HG03108 (cell line): ENCODE data around the gene POLA1.

Experiments used
- ATAC-seq: cut with Tn5 transposase; IDR thresholded peaks from one replicate; pipeline ENCODE4 v1.9.1; 2021; ENCODE audit warnings: moderate library complexity; ENCODE audit not compliant: unreplicated experiment

The POLA1 gene

DNA sequence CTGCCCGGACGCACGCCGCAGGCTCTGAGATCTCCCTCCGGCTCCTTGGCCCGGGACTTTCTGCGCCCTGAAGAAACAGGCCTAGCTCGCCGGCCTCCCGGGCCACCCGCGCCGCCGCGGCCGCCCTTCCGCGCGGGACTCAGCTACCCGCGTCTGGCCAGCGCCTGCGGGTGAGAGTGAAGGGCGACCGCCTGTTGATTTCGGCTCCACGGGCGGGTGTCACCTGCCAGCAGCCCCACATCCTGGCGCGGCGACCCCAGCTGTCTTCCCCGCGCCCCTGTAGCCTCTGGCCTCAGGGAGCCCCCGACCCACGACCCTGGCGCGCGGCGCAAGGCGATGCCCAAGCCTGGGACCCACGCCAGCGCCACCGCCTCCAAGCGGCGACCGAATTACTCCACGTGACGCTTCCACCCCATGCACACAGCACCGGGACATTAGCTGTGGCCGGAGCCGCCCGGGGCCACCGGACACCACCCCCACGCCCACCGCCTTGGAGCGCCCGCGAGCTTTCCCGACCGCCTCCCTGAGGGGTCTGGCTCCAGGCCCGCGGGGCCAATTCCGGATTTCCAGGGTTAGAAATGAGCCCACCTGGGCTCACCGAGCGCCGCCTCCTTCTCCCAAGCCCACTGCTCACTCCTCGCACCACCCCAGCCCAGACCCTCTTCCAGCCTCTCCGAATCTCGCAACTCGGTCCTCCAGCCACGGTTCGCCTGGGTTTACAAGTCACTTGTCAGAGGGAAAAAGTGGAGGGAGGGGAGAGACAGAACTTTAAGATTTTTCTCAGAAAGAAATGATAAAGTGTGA, 311.9 kb downstream of the POLA1 start:
- no peak for ATAC-seq

DNA sequence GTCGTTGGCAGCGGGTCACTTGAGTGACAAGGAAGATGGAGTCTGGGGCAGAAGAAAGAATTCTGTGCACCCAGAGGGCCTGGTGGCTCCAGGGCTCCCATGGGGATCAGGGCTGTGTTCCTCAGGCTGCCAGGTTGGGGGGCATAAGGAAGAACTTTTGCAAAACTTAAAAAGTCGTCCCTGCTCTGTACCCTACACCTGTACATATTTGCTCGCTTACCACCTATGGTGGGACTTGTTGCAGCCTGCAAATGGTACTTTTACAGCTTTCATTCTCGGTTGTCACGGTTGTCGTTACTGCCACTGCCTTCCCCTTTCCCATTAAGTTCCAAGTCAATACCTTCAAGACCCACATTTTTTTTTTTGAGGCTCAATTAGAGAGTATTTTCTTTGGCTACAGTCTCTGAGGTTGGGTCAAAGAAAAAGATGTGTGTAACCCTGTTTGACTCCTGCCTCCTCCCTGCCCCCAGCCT, 312.9 kb downstream of the POLA1 start:
- no peak for ATAC-seq

DNA sequence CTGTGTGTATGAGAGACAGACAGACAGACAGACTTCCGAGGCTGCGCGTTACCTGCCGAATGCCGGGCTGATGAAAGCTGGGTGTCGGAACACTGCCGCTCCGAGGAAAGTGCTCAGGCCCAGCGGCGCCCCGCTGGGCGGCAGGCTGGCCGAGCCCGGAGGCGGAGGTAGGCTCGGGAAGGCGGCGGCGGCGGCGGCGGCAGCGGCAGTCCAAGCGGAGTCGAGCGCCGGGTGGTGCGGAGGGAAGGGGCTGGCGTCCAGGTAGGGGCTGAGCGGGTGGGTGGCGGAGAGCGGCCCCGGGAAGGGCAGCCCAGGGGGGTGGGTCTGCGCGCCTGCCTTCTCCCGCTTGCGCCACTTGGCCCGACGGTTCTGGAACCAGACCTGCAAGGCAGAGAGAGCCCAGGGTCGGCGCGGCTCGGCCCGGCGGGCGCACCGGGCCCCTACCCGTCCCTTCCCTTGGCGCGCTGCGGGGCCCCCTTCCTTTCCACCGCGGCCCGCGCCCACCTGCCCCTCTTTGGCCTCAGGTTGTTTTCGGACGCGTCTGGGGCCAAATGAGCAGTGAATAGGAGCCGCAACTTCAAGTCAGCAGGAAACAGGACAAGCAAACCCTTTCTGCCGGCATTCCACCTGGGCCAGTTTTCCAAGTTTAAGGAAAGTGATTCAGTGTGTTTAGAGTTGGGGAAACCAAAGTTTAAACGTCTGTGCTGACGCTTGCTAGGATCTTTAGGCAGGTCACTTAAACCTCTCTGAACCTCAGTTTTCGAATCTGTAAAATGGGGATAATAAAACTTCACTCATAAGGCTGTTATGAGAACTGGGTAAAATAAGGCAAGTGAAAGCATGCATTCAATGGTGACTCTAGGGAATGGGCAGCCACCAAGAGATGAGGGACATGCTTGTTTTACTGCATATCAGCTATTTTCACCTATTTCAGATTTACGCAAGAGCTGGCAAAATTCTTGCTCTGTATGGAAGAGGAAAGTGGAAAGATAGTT, 313.6 kb downstream of the POLA1 start:
- ATAC-seq = no peak

DNA sequence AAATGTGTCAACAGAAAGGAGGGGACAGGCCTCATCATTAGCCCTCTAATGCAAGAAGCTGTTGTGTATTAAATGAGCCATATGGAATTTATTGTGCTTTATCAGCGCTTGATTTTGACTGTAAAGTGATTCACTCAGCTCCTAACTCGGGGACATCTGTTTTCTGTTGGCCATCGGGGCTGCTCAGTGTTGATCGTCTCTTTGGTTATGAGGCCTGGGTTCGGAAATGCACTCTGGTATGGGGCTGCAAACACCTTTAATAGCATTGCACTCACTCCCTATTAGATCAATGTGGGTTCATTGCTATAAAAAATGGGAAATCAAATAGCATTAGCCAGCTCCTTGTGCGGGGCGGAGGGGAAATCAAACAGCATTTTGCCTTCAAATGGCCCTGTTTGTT, 315.7 kb downstream of the POLA1 start:
- ATAC-seq = no peak

DNA sequence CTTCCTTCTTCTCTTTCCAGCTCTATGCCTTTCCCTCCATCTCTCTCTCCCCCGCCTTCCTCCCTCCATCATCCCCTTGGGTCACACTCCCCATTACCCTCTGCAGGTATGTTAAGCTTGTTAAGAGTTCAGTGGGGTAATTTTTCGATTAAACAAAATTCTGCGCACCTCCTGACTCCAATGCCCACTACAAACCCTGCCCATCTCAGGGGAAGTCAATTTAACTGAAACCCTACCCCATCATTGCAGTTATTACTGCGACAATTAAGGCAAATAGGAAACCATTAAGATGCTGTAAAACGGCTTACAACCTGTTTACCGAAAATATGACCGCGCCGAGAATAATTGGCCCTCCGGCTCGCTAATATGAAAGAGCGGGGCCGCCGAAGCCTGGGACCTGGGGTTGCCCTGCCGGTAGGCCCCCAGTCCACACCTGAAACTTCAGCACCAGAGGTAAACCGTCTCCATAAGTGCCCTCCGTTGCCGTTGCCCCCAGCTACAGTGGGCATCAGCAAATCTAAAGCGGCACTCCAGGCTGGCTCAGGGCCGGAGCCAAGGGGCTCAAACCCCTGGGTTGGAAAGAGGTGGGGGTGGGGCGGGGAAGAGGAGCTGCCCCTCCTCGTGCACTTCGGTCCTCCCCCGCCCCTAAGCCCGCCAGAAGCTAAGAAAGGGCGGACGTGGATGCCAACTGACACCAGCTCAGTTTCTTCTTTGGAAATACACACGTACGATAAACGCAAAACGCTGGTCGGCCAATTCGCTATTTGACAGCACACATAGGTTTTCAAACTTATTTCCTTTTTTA, 317.3 kb downstream of the POLA1 start:
- ATAC-seq = no peak

DNA sequence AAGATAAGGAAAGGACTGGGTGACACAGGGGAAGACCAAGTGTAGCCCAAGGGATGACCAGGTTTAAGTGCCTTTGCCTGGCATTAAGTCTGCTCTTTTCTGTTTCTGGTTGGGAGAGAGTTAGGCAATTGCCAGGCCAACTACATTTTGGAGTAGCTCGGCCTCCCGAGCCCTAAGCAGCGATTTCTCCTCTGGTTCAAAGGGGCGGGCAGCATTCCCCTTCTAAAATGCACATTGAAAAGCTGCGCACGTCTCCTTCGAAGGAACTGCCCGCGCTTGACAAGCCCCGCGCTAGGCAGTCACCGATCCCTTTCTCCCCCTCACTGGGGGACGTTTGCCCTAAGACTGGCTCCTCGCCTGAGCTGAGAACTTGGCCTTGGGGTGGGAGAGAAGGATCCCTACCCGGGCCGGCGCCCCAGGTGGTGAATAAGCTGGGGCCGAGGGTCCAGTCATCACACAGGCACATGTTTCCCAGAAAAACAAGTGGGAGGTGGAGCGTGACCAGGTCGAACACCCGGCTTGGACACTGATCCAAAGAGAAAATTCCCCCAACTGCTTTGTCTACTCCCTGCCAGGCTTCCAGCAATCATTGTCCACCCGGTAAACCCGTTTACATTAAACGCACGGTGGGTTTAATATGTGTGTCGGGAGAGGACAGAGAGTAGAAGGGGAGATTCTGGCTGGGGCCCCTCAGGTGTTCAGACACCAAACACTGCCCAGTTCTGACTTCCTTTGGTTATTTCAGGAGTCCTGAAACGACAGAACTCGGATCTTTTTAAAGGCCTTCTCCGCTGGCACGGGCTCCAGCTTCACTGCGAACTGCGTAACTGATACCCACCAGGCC, 318.1 kb downstream of the POLA1 start:
- no peak for ATAC-seq

DNA sequence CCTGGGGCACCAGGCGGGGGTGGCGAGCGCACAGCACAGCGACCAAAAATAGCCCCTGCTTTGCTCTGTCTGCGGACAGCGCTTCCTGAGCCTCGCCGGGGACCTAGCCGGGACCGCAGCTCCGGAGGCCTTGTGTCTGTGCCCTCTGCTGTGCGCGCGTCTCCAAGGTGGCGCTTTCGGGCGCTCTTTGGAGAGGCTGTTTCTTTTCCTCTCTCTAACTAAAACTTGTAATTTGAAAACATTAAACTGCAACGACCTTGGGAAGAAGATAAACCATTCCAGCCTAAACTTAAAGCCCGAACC, 318.7 kb downstream of the POLA1 start:
- ATAC-seq = no peak

DNA sequence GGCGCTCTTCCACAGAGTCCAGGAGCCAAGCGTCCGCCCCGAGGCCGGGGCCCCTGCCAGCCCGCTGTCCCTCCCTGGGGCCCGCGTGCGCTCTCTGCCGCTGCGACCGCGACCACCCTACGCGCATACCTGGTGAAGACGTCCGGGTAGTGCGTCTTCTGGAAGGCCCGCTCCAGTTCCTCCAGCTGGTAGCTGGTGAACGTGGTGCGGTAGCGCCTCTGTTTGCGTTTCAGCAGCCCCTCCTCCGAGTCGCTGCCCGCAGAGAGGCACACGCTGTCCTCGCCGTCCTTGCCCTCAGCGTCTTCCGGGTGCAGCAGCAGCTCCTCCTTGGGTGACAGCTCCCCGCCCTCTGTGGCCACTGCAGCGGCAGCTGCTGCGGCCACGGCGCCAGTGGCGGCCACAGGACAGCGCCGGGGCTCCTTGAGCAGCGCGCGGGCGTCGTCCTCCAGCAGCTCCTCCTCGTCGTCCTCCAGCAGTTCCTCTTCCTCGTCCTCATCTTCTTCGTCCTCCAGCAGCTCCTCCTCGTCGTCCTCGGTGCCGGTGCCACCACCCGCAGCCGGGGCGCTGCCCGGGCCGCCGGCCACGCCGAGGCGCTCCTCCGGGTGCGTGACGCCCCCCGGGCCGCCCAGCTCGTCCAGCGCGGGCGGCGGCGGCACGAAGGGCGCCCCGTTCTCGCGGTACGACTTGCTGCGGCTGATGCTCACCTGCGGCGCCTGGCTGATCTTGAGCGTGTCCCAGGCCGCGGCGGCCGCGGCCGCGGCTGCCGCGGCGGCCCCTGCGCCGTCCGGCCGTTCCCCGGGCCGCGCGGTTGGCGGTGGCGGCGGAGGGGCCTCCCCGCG, 319.3 kb downstream of the POLA1 start:
- ATAC-seq = no peak

DNA sequence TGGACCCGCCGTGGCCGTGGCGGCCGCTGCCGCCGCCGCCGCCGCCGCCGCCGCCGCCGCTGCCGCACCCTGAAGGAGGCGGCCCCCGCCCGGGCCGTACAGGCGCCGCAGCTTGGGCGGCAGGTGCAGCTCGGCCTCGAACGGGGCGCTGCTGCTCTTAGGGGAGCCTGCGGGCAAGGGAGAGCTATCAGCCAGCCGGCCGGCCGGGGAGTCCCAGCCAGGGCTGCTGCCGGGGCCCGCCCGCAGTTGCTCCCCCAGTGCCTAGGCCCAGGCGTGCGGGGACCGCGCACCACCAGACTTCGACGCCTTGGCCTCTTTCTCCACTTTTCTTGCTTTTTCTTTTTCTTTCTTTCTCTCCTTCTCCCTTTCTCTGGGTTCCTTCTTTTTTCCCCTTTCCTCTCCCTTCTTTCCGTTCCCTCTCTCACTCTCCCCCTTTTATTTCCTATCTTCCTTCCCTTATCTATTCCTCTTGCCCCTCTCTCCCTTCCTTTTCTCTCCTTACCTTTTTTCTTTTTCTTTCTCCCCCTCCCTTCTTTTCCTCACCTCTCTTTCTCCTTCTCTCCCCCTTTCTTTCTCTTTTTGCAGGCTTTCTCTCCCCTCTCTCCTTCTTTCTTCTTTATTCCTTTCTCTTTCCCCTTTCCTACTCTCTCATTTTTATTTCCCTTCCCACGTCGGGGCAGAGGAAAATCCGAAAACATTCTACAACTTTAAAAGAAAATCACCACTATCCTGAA, 320.1 kb downstream of the POLA1 start:
- no peak for ATAC-seq

DNA sequence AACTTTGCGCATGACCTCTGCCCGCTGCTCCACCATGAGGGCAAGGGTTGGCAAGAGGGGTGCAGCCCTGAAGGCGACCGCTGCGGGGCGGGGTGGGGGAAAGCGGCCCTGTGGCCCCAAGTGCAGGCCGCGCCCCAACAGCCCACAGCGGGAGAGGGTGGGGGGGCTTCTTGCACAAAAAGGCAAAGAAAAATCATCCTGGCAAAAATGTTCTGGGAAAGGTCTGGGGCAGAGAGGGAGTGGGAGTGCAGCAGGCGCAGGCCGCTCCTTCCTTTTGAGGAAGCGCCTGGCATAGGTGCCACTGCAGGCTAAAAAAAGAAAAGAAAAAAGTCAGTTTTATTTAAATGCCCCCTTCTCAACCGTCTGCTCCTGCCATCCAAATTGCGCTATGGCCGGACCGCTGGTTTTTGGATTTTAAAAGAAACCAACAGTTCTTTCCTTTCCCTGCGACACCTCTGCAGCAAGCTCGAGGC, 320.7 kb downstream of the POLA1 start:
- ATAC-seq = no peak

DNA sequence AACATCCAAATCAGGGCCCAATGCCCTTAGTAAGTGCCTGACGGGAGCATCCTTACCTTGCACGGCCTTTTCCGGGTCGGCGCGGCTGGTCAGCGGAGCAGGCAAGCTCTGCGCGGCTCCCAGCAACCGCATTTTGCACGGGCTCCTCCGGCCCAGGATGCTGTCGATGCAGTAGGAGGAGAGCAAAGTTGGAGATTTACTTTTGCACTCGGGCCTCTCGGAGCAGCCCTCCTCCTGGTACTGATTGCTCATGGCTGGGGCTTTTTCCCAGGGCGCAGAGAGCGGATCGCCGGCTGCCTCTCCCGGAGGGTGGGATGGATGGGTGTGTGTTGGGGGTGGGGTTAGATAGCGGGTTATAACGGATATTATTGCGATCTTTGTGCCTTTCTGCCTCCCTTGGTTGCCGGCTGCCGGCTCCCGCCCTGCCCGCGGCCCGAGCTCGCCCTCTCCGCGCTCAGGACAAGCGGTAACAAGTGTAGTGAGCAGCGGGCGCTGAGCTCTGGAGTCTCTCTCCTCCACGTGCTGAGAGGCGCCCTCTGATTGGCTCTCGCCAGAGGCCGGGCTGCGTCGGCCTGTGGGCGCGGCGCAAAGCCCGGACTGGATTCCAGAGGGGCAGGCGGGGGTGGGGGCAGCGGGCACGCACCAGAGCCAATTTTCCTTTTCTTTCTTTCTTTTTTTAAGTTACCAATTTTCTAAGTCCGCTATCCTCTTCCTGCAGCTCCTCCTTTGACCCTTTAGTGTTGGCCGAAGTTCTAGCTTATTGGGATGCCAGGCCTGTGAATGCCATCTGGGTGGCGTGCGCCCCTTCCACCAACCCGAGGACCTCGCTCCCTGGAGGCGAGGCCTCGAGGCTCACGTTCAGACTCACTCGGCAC, 322.0 kb downstream of the POLA1 start, which contains the start of gene ARX:
TSS of gene ARX (minus strand) at position 480 of the 875 bp plus-strand sequence. CDS start at position 252, 228 bp downstream.
- no peak for ATAC-seq

DNA sequence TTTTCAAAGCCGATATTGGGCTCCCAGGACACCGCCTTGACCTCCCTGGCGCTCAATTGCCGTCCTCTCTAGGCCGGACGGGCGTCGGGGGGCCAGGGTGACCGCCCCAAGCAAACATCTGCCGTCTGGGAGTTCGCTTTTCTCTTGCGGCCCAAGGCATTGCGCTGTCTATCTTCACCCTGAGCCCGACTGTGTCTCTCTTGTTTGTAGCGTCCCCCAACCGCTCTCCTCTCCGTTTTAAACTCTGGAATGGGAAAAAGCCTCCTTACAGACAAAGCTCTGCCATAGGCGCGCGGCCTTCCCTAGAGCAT, 322.6 kb downstream of the POLA1 start:
- ATAC-seq = no peak

DNA sequence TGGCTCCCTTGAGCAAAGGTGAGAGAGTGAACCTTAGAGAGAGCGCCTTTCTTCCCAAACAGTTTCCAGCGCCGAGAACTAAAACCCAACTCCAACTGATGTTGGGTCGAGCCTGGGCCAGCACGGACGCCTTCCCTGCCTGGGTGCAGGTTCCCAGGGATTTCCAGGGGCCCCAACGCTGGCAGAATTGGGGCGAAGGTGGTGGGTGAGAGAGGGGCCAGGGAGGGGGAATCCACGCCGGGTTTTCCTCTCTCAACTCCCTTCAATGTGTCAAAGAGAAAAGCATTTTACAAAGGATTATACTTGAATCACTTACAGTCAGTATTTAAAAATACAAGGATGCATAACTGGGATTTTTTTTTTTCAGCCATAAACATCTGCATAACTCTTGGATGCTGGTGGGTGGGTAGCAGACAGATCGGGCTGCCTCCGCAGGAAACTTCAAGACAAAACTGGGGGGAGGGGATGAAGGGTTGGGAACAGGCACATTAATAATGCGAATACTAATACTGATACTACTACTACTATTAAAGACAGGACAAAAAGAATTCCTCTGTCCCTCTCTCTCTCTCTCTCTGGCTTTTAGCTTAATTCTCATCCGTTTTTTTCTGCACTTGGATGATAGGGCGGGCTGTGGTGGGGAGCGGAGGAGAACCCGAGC, 323.4 kb downstream of the POLA1 start:
- no peak for ATAC-seq

DNA sequence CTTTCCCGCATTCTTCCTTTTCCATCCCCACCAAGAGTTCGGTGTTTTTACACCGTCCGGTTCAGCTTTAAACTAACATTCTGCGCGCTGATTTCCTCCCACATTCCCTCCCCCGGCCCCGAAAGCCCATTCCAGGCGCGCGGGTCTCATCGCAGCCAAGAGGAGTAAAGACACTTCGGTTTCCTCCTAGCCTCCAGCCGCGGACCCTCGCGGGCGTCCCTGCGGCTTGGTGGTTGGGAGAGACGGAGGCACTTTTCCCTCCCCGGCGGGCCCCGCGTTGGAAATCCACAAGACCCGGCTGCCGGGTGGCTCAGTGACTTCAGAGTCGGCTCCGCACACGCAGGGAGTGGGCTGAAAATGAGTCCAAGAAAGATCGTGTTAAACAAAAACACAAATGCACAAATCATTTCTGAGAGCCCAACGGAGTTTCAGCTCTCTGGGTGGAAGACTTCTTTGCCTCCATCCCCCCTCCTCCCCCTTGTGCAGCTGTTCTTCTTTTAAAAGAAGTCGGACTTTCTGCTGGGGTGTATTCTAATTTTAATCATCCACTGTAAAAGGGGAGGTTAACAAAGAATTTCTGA, 324.0 kb downstream of the POLA1 start:
- no peak for ATAC-seq

DNA sequence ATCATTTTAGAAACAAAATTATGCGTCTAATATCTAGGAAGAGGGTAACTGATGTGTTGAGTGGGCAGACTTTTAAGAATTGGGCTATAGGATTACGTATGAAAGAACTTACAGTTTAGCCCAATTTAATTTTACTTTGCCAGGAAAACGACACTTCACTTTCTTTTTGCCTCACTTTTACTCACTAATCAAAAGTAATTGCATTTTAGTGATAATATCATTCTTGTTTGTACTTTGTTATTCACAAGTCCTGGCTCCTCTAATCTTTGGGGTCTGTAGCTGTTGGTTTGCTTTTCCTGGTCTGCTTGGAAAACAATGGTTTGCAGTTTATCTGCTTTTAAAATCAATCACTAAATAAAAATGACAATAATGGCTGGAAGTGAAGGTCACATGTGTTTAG, 325.0 kb downstream of the POLA1 start:
- no peak for ATAC-seq

DNA sequence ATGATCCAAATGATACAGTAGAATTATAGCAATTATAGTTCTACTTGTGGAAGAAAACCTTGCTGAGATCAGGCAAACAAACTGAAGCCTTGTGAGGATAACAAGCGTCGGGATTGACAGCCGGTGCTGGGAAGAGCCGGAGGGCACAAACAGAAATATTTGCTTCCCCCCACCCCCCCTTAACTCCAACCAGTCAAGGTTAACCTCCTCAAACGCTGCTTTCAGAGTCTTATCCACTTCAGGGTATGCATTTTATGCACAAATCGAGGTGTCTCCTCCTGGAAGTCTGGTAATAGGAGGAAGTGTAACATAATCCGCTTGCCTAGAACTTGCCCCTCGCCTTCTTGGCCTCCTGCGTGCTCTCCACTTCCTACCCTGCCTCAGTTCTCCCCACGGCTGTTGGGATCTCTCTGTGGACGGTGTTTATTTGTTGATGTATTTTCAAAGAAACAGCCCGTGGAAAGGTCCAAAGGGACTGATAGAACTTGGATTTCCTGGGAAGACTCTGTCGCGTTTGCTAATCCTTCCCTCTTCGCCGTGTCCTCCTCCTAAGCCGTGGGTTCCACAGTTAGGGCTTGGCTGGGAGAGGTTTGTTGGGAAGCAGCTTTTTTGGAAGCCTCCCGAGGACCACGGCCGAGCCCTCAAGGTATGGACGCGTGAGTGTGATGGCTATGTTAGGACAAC, 326.1 kb downstream of the POLA1 start:
- ATAC-seq = no peak
